H9 (cell line): ENCODE data around the gene ECSCR. TPM values are rescaled to one million over a fixed set of nuclear protein-coding genes. Genes with fewer than 3 reads are reported as not detected.

ENCODE experiments used
- DNase-seq: peaks from one replicate; pipeline ENCODE4 v3.0.0-alpha.2; 2017
- H2AFZ ChIP-seq: one replicate; pipeline ENCODE4 v1.6.1; 2013; ENCODE audit warnings: mild to moderate bottlenecking, low read length, control low read depth, moderate library complexity
- H2AK5ac ChIP-seq: 2 replicates; pipeline ENCODE4 v1.6.1; 2013; ENCODE audit warnings: low read length, control low read depth, mixed read lengths; ENCODE audit not compliant: insufficient read length
- H2BK120ac ChIP-seq: one replicate; pipeline ENCODE4 v1.6.1; 2013; ENCODE audit warnings: low read depth, mild to moderate bottlenecking, low read length, control low read depth, inconsistent platforms; ENCODE audit not compliant: poor library complexity, severe bottlenecking
- H2BK12ac ChIP-seq: 2 replicates; pipeline ENCODE4 v1.6.1; 2013; ENCODE audit warnings: low read length, control low read depth, mixed read lengths, low read depth; ENCODE audit not compliant: insufficient read length
- H2BK15ac ChIP-seq: 2 replicates; pipeline ENCODE4 v1.6.1; 2013; ENCODE audit warnings: low read depth, low read length, control low read depth
- H2BK20ac ChIP-seq: one replicate; pipeline ENCODE4 v1.6.1; 2013; ENCODE audit warnings: low read depth, mild to moderate bottlenecking, low read length, control low read depth, inconsistent platforms; ENCODE audit not compliant: poor library complexity, severe bottlenecking
- H2BK5ac ChIP-seq: 2 replicates; pipeline ENCODE4 v1.6.1; 2013; ENCODE audit warnings: low read length, control low read depth, mixed read lengths; ENCODE audit not compliant: insufficient read length
- H3K14ac ChIP-seq: 2 replicates; pipeline ENCODE4 v1.6.1; 2013; ENCODE audit warnings: low read length, control low read depth; ENCODE audit not compliant: insufficient read depth
- H3K18ac ChIP-seq: 2 replicates; pipeline ENCODE4 v1.6.1; 2013; ENCODE audit warnings: low read depth, mild to moderate bottlenecking, mixed read lengths, low read length, control low read depth; ENCODE audit not compliant: insufficient read length
- H3K23ac ChIP-seq: 2 replicates; pipeline ENCODE4 v1.6.1; 2013; ENCODE audit warnings: low read length, control low read depth, mixed read lengths, low read depth; ENCODE audit not compliant: insufficient read length
- H3K23me2 ChIP-seq: 2 replicates; pipeline ENCODE4 v1.6.1; 2013; ENCODE audit warnings: low read depth, mild to moderate bottlenecking, mixed read lengths, low read length, control low read depth; ENCODE audit not compliant: insufficient read length, poor library complexity, severe bottlenecking
- H3K27ac ChIP-seq: 2 replicates; pipeline ENCODE4 v1.5.1; 2013; ENCODE audit warnings: low read length, control low read depth, mixed read lengths, low read depth; ENCODE audit not compliant: insufficient read length
- H3K27me3 ChIP-seq: 2 replicates; pipeline ENCODE4 v1.6.1; 2013; ENCODE audit warnings: low read length, control low read depth, inconsistent platforms; ENCODE audit not compliant: insufficient read depth
- H3K4ac ChIP-seq: 2 replicates; pipeline ENCODE4 v1.6.1; 2013; ENCODE audit warnings: low read depth, mild to moderate bottlenecking, control low read depth, inconsistent platforms, low read length, moderate library complexity
- H3K4me1 ChIP-seq: 2 replicates; pipeline ENCODE4 v1.6.1; 2013; ENCODE audit warnings: low read length, control low read depth, inconsistent platforms; ENCODE audit not compliant: insufficient read depth
- H3K4me2 ChIP-seq: 2 replicates; pipeline ENCODE4 v1.6.1; 2013; ENCODE audit warnings: low read length, control low read depth, mixed read lengths; ENCODE audit not compliant: insufficient read length, insufficient read depth
- H3K56ac ChIP-seq: 2 replicates; pipeline ENCODE4 v1.6.1; 2013; ENCODE audit warnings: low read depth, mild to moderate bottlenecking, mixed read lengths, low read length, control low read depth; ENCODE audit not compliant: insufficient read length
- H3K79me1 ChIP-seq: 2 replicates; pipeline ENCODE4 v1.6.1; 2013; ENCODE audit warnings: low read depth, mild to moderate bottlenecking, moderate library complexity, low read length, control low read depth, inconsistent platforms; ENCODE audit not compliant: insufficient read depth, poor library complexity, severe bottlenecking
- H3K79me2 ChIP-seq: 2 replicates; pipeline ENCODE4 v1.6.1; 2013; ENCODE audit warnings: low read length, control low read depth, inconsistent platforms; ENCODE audit not compliant: insufficient read depth
- H3K9ac ChIP-seq: 2 replicates; pipeline ENCODE4 v1.6.1; 2013; ENCODE audit warnings: low read length, control low read depth, mixed read lengths; ENCODE audit not compliant: insufficient read length; ENCODE audit errors: extremely low read depth
- H3K9me3 ChIP-seq: one replicate; pipeline ENCODE4 v1.6.1; 2013; ENCODE audit warnings: low read depth, low read length, inconsistent platforms; ENCODE audit not compliant: control insufficient read depth
- H3T11ph ChIP-seq: one replicate; pipeline ENCODE4 v1.6.1; 2013; ENCODE audit warnings: mild to moderate bottlenecking, low read length, control low read depth, inconsistent platforms
- H4K20me1 ChIP-seq: one replicate; pipeline ENCODE4 v1.6.1; 2013; ENCODE audit not compliant: control insufficient read depth, insufficient read length, insufficient read depth
- H4K5ac ChIP-seq: 2 replicates; pipeline ENCODE4 v1.6.1; 2013; ENCODE audit warnings: low read depth, mild to moderate bottlenecking, mixed read lengths, low read length, control low read depth; ENCODE audit not compliant: insufficient read length
- H4K8ac ChIP-seq: replicated peaks from 2 replicates; pipeline ENCODE4 v1.6.1; 2013; ENCODE audit warnings: low read length, control low read depth, mixed read lengths, low read depth; ENCODE audit not compliant: insufficient read length
- H4K91ac ChIP-seq: 2 replicates; pipeline ENCODE4 v1.6.1; 2013; ENCODE audit warnings: low read depth, mild to moderate bottlenecking, moderate library complexity, mixed read lengths, low read length, control low read depth; ENCODE audit not compliant: insufficient read length
- H3K27ac Mint-ChIP-seq, 3 experiments: 2 replicates in 2 of 3; 3 replicates in 1 of 3; pipeline ENCODE4 v1.8.0; 2020 to 2021; ENCODE audit warnings: mixed read lengths in 3 of 3, mild to moderate bottlenecking in 1 of 3, moderate library complexity in 1 of 3
- H3K27me3 Mint-ChIP-seq: 2 replicates; pipeline ENCODE4 v1.8.0; 2021; ENCODE audit warnings: low read depth, mild to moderate bottlenecking, moderate library complexity, mixed read lengths
- H3K36me3 Mint-ChIP-seq, 3 experiments: 2 replicates in 2 of 3; 3 replicates in 1 of 3; pipeline ENCODE4 v1.8.0; 2020 to 2021; ENCODE audit warnings: low read depth in 3 of 3, mixed read lengths in 3 of 3; ENCODE audit not compliant: insufficient read depth in 1 of 3
- H3K4me1 Mint-ChIP-seq, 2 experiments: 2 replicates each; pipeline ENCODE4 v1.8.0; 2020; ENCODE audit warnings: mixed read lengths in 2 of 2
- H3K4me3 Mint-ChIP-seq, 2 experiments: 2 replicates in 1 of 2; 3 replicates in 1 of 2; pipeline ENCODE4 v1.8.0; 2020 to 2021; ENCODE audit warnings: mild to moderate bottlenecking in 2 of 2, mixed read lengths in 2 of 2, moderate library complexity in 1 of 2
- H3K9me3 Mint-ChIP-seq, 2 experiments: 2 replicates in 1 of 2; 3 replicates in 1 of 2; pipeline ENCODE4 v1.8.0; 2020; ENCODE audit warnings: mild to moderate bottlenecking in 2 of 2, mixed read lengths in 2 of 2, moderate library complexity in 1 of 2
- CTCF ChIP-seq: fragments of 200-600 bp; sonication (generic); conservative IDR thresholded peaks from 3 replicates; pipeline ENCODE4 v1.8.0; 2021; ENCODE audit warnings: antibody characterized with exemption, mild to moderate bottlenecking
- WGBS: extraction: QIAGEN DNeasy Blood & Tissue Kit; methylation state at CpG from one replicate; pipeline ENCODE4 v1.1.7; 2013; ENCODE audit warnings: missing lambda C conversion rate, low lambda C conversion rate, mixed read lengths; ENCODE audit not compliant: insufficient read length; ENCODE audit errors: extremely low coverage; 5-methylcytosine and 5-hydroxymethylcytosine counted together
- total RNA-seq: library from RNA; stranded (reverse); gene quantifications from 2 replicates; pipeline ENCODE4 v1.2.1, GENCODE V29; 2021

Gene ECSCR
- total RNA-seq, 1 experiment from 2014 or later: 1.6 TPM

GRCh38 chr5:139418793-139419192, 43.8 kb downstream of the ECSCR start:
- no CpG with 5 or more reads among the region's 1 CpG for WGBS
- Histone ChIP-seq H3K27me3 (no peaks in the 10 kb centered on the region), H3T11ph (no peak overlapping the region), H3K4me2 (no peak overlapping the region), H3K27ac (no peak overlapping the region), H3K14ac (no peak overlapping the region), H3K4ac (no peak overlapping the region), H4K91ac (no peak overlapping the region), H3K79me2 (no peaks in the 10 kb centered on the region), H2BK20ac (no peak overlapping the region), H2BK15ac (no peak overlapping the region), H2BK12ac (no peak overlapping the region), H3K9me3 (no peaks in the 10 kb centered on the region), H2BK5ac (no peak overlapping the region), H4K8ac (no peak overlapping the region), H4K20me1 (no peaks in the 10 kb centered on the region), H2AK5ac (no peak overlapping the region), H3K23me2 (no peaks in the 10 kb centered on the region), H3K56ac (no peak overlapping the region), H3K23ac (no peak overlapping the region), H4K5ac (no peak overlapping the region), H3K9ac (no peak overlapping the region), H3K79me1 (no peaks in the 10 kb centered on the region), H3K4me1 (no peaks in the 10 kb centered on the region), H2AFZ (no peak overlapping the region), H3K18ac (no peak overlapping the region), H2BK120ac (no peak overlapping the region)
- H3K36me3 Mint-ChIP-seq: peaks cover 0 to 51% (median 40%) of the 10 kb centered on the region in 3 experiments; a peak in 6 of 7 replicates
- no peak overlapping the region for H3K27ac Mint-ChIP-seq
- no peak overlapping the region for H3K4me3 Mint-ChIP-seq
- H3K27me3 Mint-ChIP-seq: peaks cover 1% of the 10 kb centered on the region
- no peak for TF ChIP-seq CTCF
- peaks cover 15 to 25% of the 10 kb centered on the region in 2 experiments for H3K4me1 Mint-ChIP-seq
- H3K9me3 Mint-ChIP-seq: no peaks in the 10 kb centered on the region
- DNase-seq: no peak
